ENCODE measurements around the gene RANBP1.

GRCh38 chr22:20173246-20173645, 57.3 kb downstream of the RANBP1 start:
- no peak for TF ChIP-seq CTCF (conservative IDR thresholded peaks at IDR 0.05)
- TF ChIP-seq ZFX (IDR thresholded peaks at IDR 0.05): no peak

All from C4-2B (cell line).